GM23338 (cell line): Measurements from ENCODE around the gene POLR2B. TPM values are rescaled to one million over a fixed set of nuclear protein-coding genes. Genes with fewer than 3 reads are reported as not detected.
A peak's percentile ranks its signal among the peaks of the same experiment; 100 is the strongest.

Source experiments
- ATAC-seq: fragments of 200-7000 bp; cut with Tn5 transposase; 3 replicates; pipeline ENCODE4 v1.9.1; 2020
- DNase-seq: peaks from one replicate; pipeline ENCODE4 v3.0.0-alpha.2; 2015; ENCODE audit warnings: low spot score
- H2AFZ ChIP-seq: fragments of 200-600 bp; sonication (generic); 2 replicates; pipeline ENCODE4 v1.8.0; 2016; ENCODE audit warnings: antibody characterized with exemption, mild to moderate bottlenecking, moderate library complexity
- H3F3A ChIP-seq: fragments of 200-600 bp; sonication (generic); replicated peaks from 2 replicates; pipeline ENCODE4 v1.8.0; 2017; ENCODE audit warnings: antibody characterized with exemption, mixed run types, low read depth
- H3K27ac ChIP-seq: fragments of 200-600 bp; sonication (generic); 2 replicates; pipeline ENCODE4 v1.6.1; 2016; ENCODE audit warnings: low read depth
- H3K27me3 ChIP-seq: fragments of 200-600 bp; sonication (generic); 2 replicates; pipeline ENCODE4 v1.8.0; 2016; ENCODE audit warnings: mild to moderate bottlenecking, mixed run types, moderate library complexity; ENCODE audit not compliant: insufficient read depth
- H3K36me3 ChIP-seq: fragments of 200-600 bp; sonication (generic); 2 replicates; pipeline ENCODE4 v1.8.0; 2016; ENCODE audit warnings: mild to moderate bottlenecking; ENCODE audit not compliant: insufficient read depth
- H3K4me1 ChIP-seq: fragments of 200-600 bp; sonication (generic); 2 replicates; pipeline ENCODE4 v1.8.0; 2016; ENCODE audit warnings: mild to moderate bottlenecking, moderate library complexity; ENCODE audit not compliant: insufficient read depth
- H3K4me2 ChIP-seq: fragments of 200-600 bp; sonication (generic); 2 replicates; pipeline ENCODE4 v1.7.1; 2017; ENCODE audit warnings: mixed run types
- H3K4me3 ChIP-seq: fragments of 200-600 bp; sonication (generic); 2 replicates; pipeline ENCODE4 v1.6.1; 2016; ENCODE audit warnings: mixed run types
- H3K79me2 ChIP-seq: fragments of 200-600 bp; sonication (generic); replicated peaks from 2 replicates; pipeline ENCODE4 v1.8.0; 2017; ENCODE audit warnings: mild to moderate bottlenecking; ENCODE audit not compliant: insufficient read depth
- H3K9me2 ChIP-seq: fragments of 200-600 bp; sonication (generic); 2 replicates; pipeline ENCODE4 v1.8.0; 2017; ENCODE audit not compliant: insufficient read depth
- H4K20me1 ChIP-seq: fragments of 200-600 bp; sonication (generic); replicated peaks from 2 replicates; pipeline ENCODE4 v1.8.0; 2017; ENCODE audit warnings: mild to moderate bottlenecking; ENCODE audit not compliant: insufficient read depth
- H3K27ac Mint-ChIP-seq: 2 replicates; pipeline ENCODE4 v1.8.0; 2020; ENCODE audit warnings: inconsistent platforms, mild to moderate bottlenecking, moderate library complexity, mixed read lengths
- H3K27me3 Mint-ChIP-seq: 3 replicates; pipeline ENCODE4 v1.8.0; 2022; ENCODE audit warnings: low read depth, mild to moderate bottlenecking, moderate library complexity, mixed read lengths, inconsistent platforms; ENCODE audit not compliant: insufficient read depth, poor library complexity
- H3K36me3 Mint-ChIP-seq: 3 replicates; pipeline ENCODE4 v1.8.0; 2021; ENCODE audit warnings: low read depth, mild to moderate bottlenecking, inconsistent platforms, moderate library complexity, mixed read lengths
- H3K4me1 Mint-ChIP-seq: 3 replicates; pipeline ENCODE4 v1.8.0; 2020; ENCODE audit warnings: mild to moderate bottlenecking, inconsistent platforms, mixed read lengths
- H3K4me3 Mint-ChIP-seq: 3 replicates; pipeline ENCODE4 v1.8.0; 2021; ENCODE audit warnings: moderate library complexity, mild to moderate bottlenecking, inconsistent platforms, mixed read lengths
- H3K9me3 Mint-ChIP-seq: 3 replicates; pipeline ENCODE4 v1.8.0; 2020; ENCODE audit warnings: moderate library complexity, mild to moderate bottlenecking, inconsistent platforms, mixed read lengths
- CREB1 ChIP-seq: fragments of 250-450 bp; sonication (Bioruptor Pico); IDR thresholded peaks from 2 replicates; pipeline ENCODE4 v1.5.0; 2020; ENCODE audit warnings: low read depth, mild to moderate bottlenecking, moderate library complexity
- EZH2 ChIP-seq: fragments of 200-600 bp; sonication (generic); IDR thresholded peaks from one replicate; pipeline ENCODE4 v1.8.0; 2017; ENCODE audit warnings: antibody characterized with exemption, mild to moderate bottlenecking, low read depth; ENCODE audit not compliant: unreplicated experiment
- EZH2phosphoT487 ChIP-seq: fragments of 200-600 bp; sonication (generic); IDR thresholded peaks from one replicate; pipeline ENCODE4 v1.8.1; 2018; ENCODE audit warnings: antibody characterized with exemption; ENCODE audit not compliant: unreplicated experiment
- REST ChIP-seq: IDR thresholded peaks from one replicate; pipeline ENCODE4 v1.6.1; 2018; ENCODE audit warnings: antibody characterized with exemption; ENCODE audit not compliant: unreplicated experiment
- STAT1 ChIP-seq: IDR thresholded peaks from one replicate; pipeline ENCODE4 v1.6.1; 2016; ENCODE audit warnings: antibody characterized with exemption; ENCODE audit not compliant: unreplicated experiment
- ZNF331 ChIP-seq: fragments of 250-450 bp; sonication (Bioruptor Pico); IDR thresholded peaks from 2 replicates; pipeline ENCODE4 v1.5.0; 2020; ENCODE audit warnings: low read depth, mild to moderate bottlenecking, moderate library complexity
- ZNF462 ChIP-seq: fragments of 250-450 bp; sonication (Bioruptor Pico); IDR thresholded peaks from 2 replicates; pipeline ENCODE4 v1.5.0; 2020; ENCODE audit warnings: mild to moderate bottlenecking, moderate library complexity
- polyA plus RNA-seq: library from polyadenylated mRNA; unstranded; fragments of >200 nt; fragmentation: Nextera tagmentation; extraction: Ambion mirVana; gene quantifications from 2 replicates; pipeline ENCODE4 v1.2.1, GENCODE V29; 2016
- total RNA-seq: library from RNA; depleted of rRNA; stranded (reverse); fragments of >200 nt; shearing (Covaris generic); gene quantifications from 2 replicates; pipeline ENCODE4 v1.2.3, GENCODE V29; 2014

Gene POLR2B
- total and polyA plus RNA-seq, 2 experiments from 2014 or later, result 56.5 to 165 TPM

GRCh38 chr4:57064811-57065711, 86.4 kb downstream of the POLR2B start:
- Histone ChIP-seq H3K27ac (no peak overlapping the region), H2AFZ (peak overlapping the region; percentile 66), H3K9me2 (0 out of 2 replicates have a peak, but pooled peaks cover 7% of the 10 kb centered on the region), H3K4me1 (no peaks in the 10 kb centered on the region), H3F3A (no peaks in the 10 kb centered on the region), H3K4me2 (no peak overlapping the region), H3K4me3 (no peak overlapping the region), H4K20me1 (no peaks in the 10 kb centered on the region), H3K27me3 (no peaks in the 10 kb centered on the region), H3K36me3 (no peaks in the 10 kb centered on the region), H3K79me2 (no peaks in the 10 kb centered on the region)
- H3K4me3 Mint-ChIP-seq, result no peak overlapping the region
- DNase-seq (no peak), ATAC-seq (no peak)
- H3K36me3 Mint-ChIP-seq, result no peaks in the 10 kb centered on the region
- peaks cover 7% of the 10 kb centered on the region for H3K27me3 Mint-ChIP-seq
- H3K4me1 Mint-ChIP-seq, result no peaks in the 10 kb centered on the region
- no peak overlapping the region for H3K27ac Mint-ChIP-seq
- no peaks in the 10 kb centered on the region for H3K9me3 Mint-ChIP-seq
- no peak for TF ChIP-seq ZNF331
- no peak for TF ChIP-seq ZNF462 (CRISPR knock-in tag)
- TF ChIP-seq REST, result no peak
- no peak for TF ChIP-seq EZH2
- TF ChIP-seq STAT1, result no peak
- TF ChIP-seq CREB1 (CRISPR knock-in tag), result no peak
- no peak for TF ChIP-seq EZH2phosphoT487
